Lower leg skin (tissue), 4 donors: ENCODE data around the gene FAM229A. TPM values are rescaled to one million over a fixed set of nuclear protein-coding genes. Genes with fewer than 3 reads are reported as not detected.

Experiments
- DNase-seq, 2 donors: peaks; one replicate each; pipeline ENCODE4 v3.0.0-alpha.2; 2019; ENCODE audit warnings: low spot score in 2 of 2
- H3K4me3 ChIP-seq: fragments of 200-600 bp; sonication (generic); 2 replicates; pipeline ENCODE4 v1.5.1; 2017; ENCODE audit warnings: mild to moderate bottlenecking, low read depth; ENCODE audit not compliant: poor library complexity, severe bottlenecking
- CTCF ChIP-seq, 3 donors: fragments of 450-650 bp; IDR thresholded peaks; one replicate each; pipeline ENCODE4 v1.5.1; 2016; ENCODE audit warnings: antibody characterized with exemption in 3 of 3, mild to moderate bottlenecking in 3 of 3, moderate library complexity in 2 of 3
- POLR2A ChIP-seq, 2 donors: fragments of 450-650 bp; IDR thresholded peaks; one replicate each; pipeline ENCODE4 v1.6.1; 2016 to 2017; ENCODE audit warnings: antibody characterized with exemption in 2 of 2, mild to moderate bottlenecking in 1 of 2, moderate library complexity in 1 of 2
- WGBS, 2 donors: methylation state at CpG; one replicate each; pipeline ENCODE4 v1.1.5; 2018; 5-methylcytosine and 5-hydroxymethylcytosine counted together
- intact Hi-C: fragments of 100-400 bp; cut with DNase I; formaldehyde crosslinking; loops from one replicate; pipeline ENCODE4 v1.15.0; 2023; ENCODE audit warnings: low total_unique reads
- total RNA-seq, 4 donors: library from RNA; depleted of rRNA; stranded (reverse); fragments of >200 nt; gene quantifications; one replicate each; pipeline ENCODE4 v1.1.0, GENCODE V29; 2016

FAM229A gene
- total RNA-seq, 4 donors from 2014 or later: 7.2 to 20.1 (median 8.7) TPM

GRCh38 chr1:32353431-32353830, 8.9 kb downstream of the FAM229A start:
- no peak overlapping the region for H3K4me3 ChIP-seq
- intact Hi-C loops: no loop called here
- no peak for DNase-seq
- TF ChIP-seq POLR2A (IDR thresholded peaks at IDR 0.05) (no peak), CTCF (IDR thresholded peaks at IDR 0.05) (no peak)
- WGBS, 2 donors: 58 to 70% methylated on average over 2 of the region's 2 CpGs

- no peak overlapping the region for H3K4me3 ChIP-seq
- intact Hi-C loops: no loop called here
- no peak for DNase-seq
- TF ChIP-seq CTCF (IDR thresholded peaks at IDR 0.05): no peak
- TF ChIP-seq POLR2A (IDR thresholded peaks at IDR 0.05): no peak
- 61 to 62% methylated on average over 2 of the region's 2 CpGs for WGBS, 2 donors
These were observed 9.4 kb downstream of the FAM229A start for GRCh38 chr1:32352831-32353383.

GRCh38 chr1:32352239-32352745, 10.0 kb downstream of the FAM229A start:
- 40 to 56% methylated on average over 8 of the region's 8 CpGs for WGBS, 2 donors

GRCh38 chr1:32351399-32352238, 10.7 kb downstream of the FAM229A start:
- intact Hi-C loops: no loop called here

More at GRCh38 chr1:32352239-32352745, 10.0 kb downstream of the FAM229A start:
- peak overlapping the region; percentile 68 for H3K4me3 ChIP-seq
- intact Hi-C loops: no loop called here
- no peak for DNase-seq
- TF ChIP-seq CTCF (IDR thresholded peaks at IDR 0.05): no peak
- TF ChIP-seq POLR2A (IDR thresholded peaks at IDR 0.05): no peak

GRCh38 chr1:32350785-32351398, 11.4 kb downstream of the FAM229A start:
- TF ChIP-seq CTCF (IDR thresholded peaks at IDR 0.05): no peak
- no peak for TF ChIP-seq POLR2A (IDR thresholded peaks at IDR 0.05)
- peak overlapping the region; percentile 20 for H3K4me3 ChIP-seq
- DNase-seq: peak in 1 of 2 donors; percentile 95
- WGBS, 2 donors: 19 to 22% methylated on average over 28 of the region's 28 CpGs
- intact Hi-C loops: no loop called here

More at GRCh38 chr1:32351399-32352238, 10.7 kb downstream of the FAM229A start:
- 3 to 4% methylated on average over 38 of the region's 75 CpGs for WGBS, 2 donors
- DNase-seq: peak; percentile 92 to 99
- TF ChIP-seq POLR2A (IDR thresholded peaks at IDR 0.05) (peak in 1 of 2 donors; percentile 75), CTCF (IDR thresholded peaks at IDR 0.05) (no peak)
- H3K4me3 ChIP-seq: peak overlapping the region; percentile 68
